Ascending aorta (tissue), 2 donors: ENCODE results near the gene MCU. TPM values are rescaled to one million over a fixed set of nuclear protein-coding genes. Genes with fewer than 3 reads are reported as not detected.
"Not testable (repeated sequence)": the region's sequence is repeated elsewhere in the genome, so short reads cannot be mapped to it uniquely, and the experiment has no call there.

Experiments
- DNase-seq, 2 donors: peaks; one replicate each; pipeline ENCODE4 v3.0.0-alpha.2; 2019; ENCODE audit warnings: low spot score in 2 of 2
- H3K27ac ChIP-seq, 2 donors: fragments of 200-600 bp; sonication (generic); one replicate each; pipeline ENCODE4 v1.5.1; 2016 to 2017; ENCODE audit warnings: mild to moderate bottlenecking in 1 of 2
- H3K27me3 ChIP-seq: fragments of 200-600 bp; sonication (generic); one replicate; pipeline ENCODE4 v1.5.1; 2017
- H3K36me3 ChIP-seq, 2 donors: fragments of 200-600 bp; sonication (generic); one replicate each; pipeline ENCODE4 v1.5.1; 2016
- H3K4me1 ChIP-seq, 2 donors: fragments of 200-600 bp; sonication (generic); one replicate each; pipeline ENCODE4 v1.5.1; 2016 to 2017; ENCODE audit warnings: mild to moderate bottlenecking in 1 of 2
- H3K4me3 ChIP-seq, 2 donors: fragments of 200-600 bp; sonication (generic); one replicate each; pipeline ENCODE4 v1.5.1; 2016 to 2017; ENCODE audit warnings: mild to moderate bottlenecking in 1 of 2
- H3K9me3 ChIP-seq, 2 donors: fragments of 200-600 bp; sonication (generic); one replicate each; pipeline ENCODE4 v1.5.1; 2016
- intact Hi-C: fragments of 100-400 bp; cut with DNase I; formaldehyde crosslinking; loops from one replicate; pipeline ENCODE4 v1.15.1; 2023
- total RNA-seq: library from RNA; depleted of rRNA; stranded (reverse); fragments of >200 nt; gene quantifications from one replicate; pipeline ENCODE4 v1.1.0, GENCODE V29; 2016
- TF ChIP-seq, protein P1 (sequence below), 3 experiments: fragments of 200-600 bp in 2 of 3; fragments of 450-650 bp in 1 of 3; sonication (generic) in 2 of 3; IDR thresholded peaks; one replicate each; pipeline ENCODE4 v1.5.1; 2016 to 2019; ENCODE audit warnings: antibody characterized with exemption in 3 of 3, mild to moderate bottlenecking in 1 of 3, moderate library complexity in 1 of 3

Gene MCU
- total RNA-seq, 1 donor from 2014 or later = 22.0 TPM

DNA sequence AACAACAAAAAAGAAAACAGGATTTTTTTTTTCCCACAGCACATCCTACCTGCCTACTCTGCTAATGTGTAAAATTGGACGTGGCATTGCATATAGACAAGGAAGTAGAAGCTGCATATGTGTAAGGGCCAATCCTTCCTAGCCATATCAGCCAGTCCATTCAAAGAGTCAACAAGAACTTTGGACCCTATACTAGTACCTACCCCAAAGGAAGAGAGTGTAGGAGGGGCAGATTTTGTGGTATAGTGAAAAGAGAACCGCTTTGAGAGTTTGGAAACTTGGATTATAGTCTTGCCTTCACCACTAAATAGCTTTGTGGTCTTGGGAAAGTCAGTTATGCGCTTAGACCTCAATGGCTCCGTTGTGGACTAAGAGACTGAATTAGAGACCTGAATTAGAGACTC lies 12.1 kb upstream of the MCU start:
- TF ChIP-seq, protein P1, sequence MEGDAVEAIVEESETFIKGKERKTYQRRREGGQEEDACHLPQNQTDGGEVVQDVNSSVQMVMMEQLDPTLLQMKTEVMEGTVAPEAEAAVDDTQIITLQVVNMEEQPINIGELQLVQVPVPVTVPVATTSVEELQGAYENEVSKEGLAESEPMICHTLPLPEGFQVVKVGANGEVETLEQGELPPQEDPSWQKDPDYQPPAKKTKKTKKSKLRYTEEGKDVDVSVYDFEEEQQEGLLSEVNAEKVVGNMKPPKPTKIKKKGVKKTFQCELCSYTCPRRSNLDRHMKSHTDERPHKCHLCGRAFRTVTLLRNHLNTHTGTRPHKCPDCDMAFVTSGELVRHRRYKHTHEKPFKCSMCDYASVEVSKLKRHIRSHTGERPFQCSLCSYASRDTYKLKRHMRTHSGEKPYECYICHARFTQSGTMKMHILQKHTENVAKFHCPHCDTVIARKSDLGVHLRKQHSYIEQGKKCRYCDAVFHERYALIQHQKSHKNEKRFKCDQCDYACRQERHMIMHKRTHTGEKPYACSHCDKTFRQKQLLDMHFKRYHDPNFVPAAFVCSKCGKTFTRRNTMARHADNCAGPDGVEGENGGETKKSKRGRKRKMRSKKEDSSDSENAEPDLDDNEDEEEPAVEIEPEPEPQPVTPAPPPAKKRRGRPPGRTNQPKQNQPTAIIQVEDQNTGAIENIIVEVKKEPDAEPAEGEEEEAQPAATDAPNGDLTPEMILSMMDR (IDR thresholded peaks at IDR 0.05) = no peak
- intact Hi-C loops = no loop called here
- Histone ChIP-seq H3K27me3 (no peaks in the 10 kb centered on the region), H3K27ac (no peak overlapping the region), H3K4me3 (no peak overlapping the region), H3K36me3 (no peaks in the 10 kb centered on the region), H3K4me1 (no peaks in the 10 kb centered on the region), H3K9me3 (no peaks in the 10 kb centered on the region)
- DNase-seq = no peak

GRCh38 chr10:72682638-72683037 lies 9.3 kb upstream of the MCU start:
- no peaks in the 10 kb centered on the region for H3K36me3 ChIP-seq
- no peaks in the 10 kb centered on the region for H3K9me3 ChIP-seq
- H3K4me3 ChIP-seq = no peak overlapping the region
- intact Hi-C loops = no loop called here
- H3K4me1 ChIP-seq = no peaks in the 10 kb centered on the region
- H3K27me3 ChIP-seq = no peaks in the 10 kb centered on the region
- no peak overlapping the region for H3K27ac ChIP-seq
- DNase-seq = no peak
- TF ChIP-seq, protein P1 (IDR thresholded peaks at IDR 0.05) = no peak

- Histone ChIP-seq H3K4me1 (peaks cover 0 to 3% of the 10 kb centered on the region in 2 donors), H3K4me3 (no peak overlapping the region), H3K27me3 (no peaks in the 10 kb centered on the region), H3K27ac (no peak overlapping the region), H3K9me3 (no peaks in the 10 kb centered on the region), H3K36me3 (no peaks in the 10 kb centered on the region)
- TF ChIP-seq, protein P1 (IDR thresholded peaks at IDR 0.05) = no peak
- intact Hi-C loops = no loop called here
- no peak for DNase-seq
Observed at GRCh38 chr10:72685264-72685921, 6.5 kb upstream of the MCU start.

GRCh38 chr10:72686430-72686829 lies 5.5 kb upstream of the MCU start:
- H3K27ac ChIP-seq, H3K27me3 ChIP-seq, H3K4me1 ChIP-seq, intact Hi-C loops, DNase-seq, H3K36me3 ChIP-seq, H3K4me3 ChIP-seq, H3K9me3 ChIP-seq: not testable (repeated sequence)

DNA sequence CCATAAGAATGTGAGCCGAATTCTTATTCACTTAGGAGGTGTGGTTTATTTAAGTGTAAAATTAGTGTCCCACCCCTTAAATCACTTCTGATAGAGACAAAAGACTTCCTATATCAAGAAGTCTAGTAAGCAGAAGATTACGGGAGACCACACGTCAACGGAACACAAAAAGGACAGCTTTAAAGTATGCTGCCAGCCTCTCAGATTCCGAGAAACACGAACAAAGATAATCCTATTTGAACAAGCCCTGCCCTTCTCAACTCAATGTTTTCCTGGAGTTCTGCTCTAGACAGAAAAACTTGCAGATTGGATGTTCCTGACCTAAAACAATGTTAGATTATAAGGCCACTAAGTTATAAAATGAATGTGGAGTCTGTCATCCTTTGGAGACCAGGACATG lies 4.9 kb upstream of the MCU start:
- H3K9me3 ChIP-seq = no peaks in the 10 kb centered on the region
- H3K36me3 ChIP-seq = no peaks in the 10 kb centered on the region
- H3K27ac ChIP-seq = no peak overlapping the region
- H3K4me1 ChIP-seq = peaks cover 0 to 3% of the 10 kb centered on the region in 2 donors
- intact Hi-C loops = no loop called here
- H3K4me3 ChIP-seq = no peak overlapping the region
- no peak for DNase-seq
- no peaks in the 10 kb centered on the region for H3K27me3 ChIP-seq
- TF ChIP-seq, protein P1 (IDR thresholded peaks at IDR 0.05) = no peak

GRCh38 chr10:72688208-72688651 lies 3.7 kb upstream of the MCU start:
- intact Hi-C loops = no loop called here
- TF ChIP-seq, protein P1 (IDR thresholded peaks at IDR 0.05) = no peak
- Histone ChIP-seq H3K4me3 (no peak overlapping the region), H3K27me3 (no peaks in the 10 kb centered on the region), H3K27ac (no peak overlapping the region), H3K36me3 (no peaks in the 10 kb centered on the region), H3K9me3 (no peaks in the 10 kb centered on the region), H3K4me1 (peaks cover 0 to 3% of the 10 kb centered on the region in 2 donors)
- DNase-seq = no peak
